Adrenal gland (tissue), 5 donors: Measurements from ENCODE around the gene PPP1R14D.

Experiments used
- CTCF ChIP-seq, 6 experiments: fragments of 450-650 bp in 4 of 6; fragments of 200-600 bp in 2 of 6; sonication (generic) in 1 of 6; IDR thresholded peaks; 1 replicate in 5 of 6; 2 replicates in 1 of 6; pipeline versions ENCODE4 v1.5.1 to v1.8.0; 2016 to 2021; ENCODE audit warnings: antibody characterized with exemption in 6 of 6, mild to moderate bottlenecking in 2 of 6, moderate library complexity in 1 of 6
- POLR2A ChIP-seq, 2 donors: fragments of 450-650 bp; IDR thresholded peaks; one replicate each; pipeline ENCODE4 v1.6.1; 2017; ENCODE audit warnings: antibody characterized with exemption in 2 of 2, mild to moderate bottlenecking in 2 of 2, moderate library complexity in 1 of 2
- donor health status: DM: no; HTN: no; CAD: no.

GRCh38 chr15:40812721-40813425 lies 15.6 kb downstream of the PPP1R14D start:
- TF ChIP-seq POLR2A (IDR thresholded peaks at IDR 0.05): no peak
- no peak for TF ChIP-seq CTCF (IDR thresholded peaks at IDR 0.05)
